Kidney (tissue), 14 donors: ENCODE measurements around the gene MAEA. TPM values are rescaled to one million over a fixed set of nuclear protein-coding genes. Genes with fewer than 3 reads are reported as not detected.

Experiments used
- DNase-seq, 5 donors: peaks; one replicate each; pipeline ENCODE4 v3.0.0-alpha.2; 2013 to 2020
- FAIRE-seq: peaks from 2 replicates; lab custom pipeline; 2012; peaks lifted over from hg19 to GRCh38; lab: Jason Lieb, UNC
- H3K27ac ChIP-seq, 2 donors: one replicate each; pipeline ENCODE4 v1.7.0; 2013; ENCODE audit warnings: low read depth in 2 of 2, low read length in 2 of 2, inconsistent platforms in 1 of 2
- H3K27me3 ChIP-seq: one replicate; pipeline ENCODE4 v1.7.1; 2013; ENCODE audit warnings: low read length, inconsistent platforms; ENCODE audit not compliant: control insufficient read depth, insufficient read depth
- H3K36me3 ChIP-seq, 3 donors: one replicate each; pipeline versions ENCODE4 v1.7.0 to v1.7.1; 2013; ENCODE audit warnings: low read length in 3 of 3, control low read depth in 1 of 3, inconsistent platforms in 1 of 3; ENCODE audit not compliant: insufficient read depth in 3 of 3, control insufficient read depth in 2 of 3
- H3K4me1 ChIP-seq, 3 donors: one replicate each; pipeline versions ENCODE4 v1.7.0 to v1.7.1; 2013; ENCODE audit warnings: low read length in 3 of 3, inconsistent platforms in 1 of 3, low read depth in 1 of 3; ENCODE audit not compliant: control insufficient read depth in 2 of 3, insufficient read depth in 2 of 3
- H3K4me3 ChIP-seq, 3 donors: one replicate each; pipeline versions ENCODE4 v1.7.0 to v1.8.1; 2013; ENCODE audit warnings: low read length in 3 of 3, control low read depth in 1 of 3, inconsistent platforms in 1 of 3
- H3K9ac ChIP-seq, 3 donors: one replicate each; pipeline versions ENCODE4 v1.7.0 to v1.7.1; 2013; ENCODE audit warnings: low read length in 3 of 3, control low read depth in 1 of 3, inconsistent platforms in 1 of 3
- H3K9me3 ChIP-seq, 3 donors: one replicate each; pipeline versions ENCODE4 v1.7.0 to v1.7.1; 2013; ENCODE audit warnings: low read length in 3 of 3, control low read depth in 1 of 3, inconsistent platforms in 1 of 3; ENCODE audit not compliant: control insufficient read depth in 2 of 3, insufficient read depth in 1 of 3
- intact Hi-C: fragments of 100-400 bp; cut with DNase I; formaldehyde crosslinking; loops from one replicate; pipeline ENCODE4 v1.11.1; 2022
- polyA plus RNA-seq: library from polyadenylated mRNA; stranded (reverse); fragments of 350-450 nt; fragmentation: Illumina TruSeq; extraction: RNeasy Lipid Tissue Mini Kit (QIAGEN cat#74804); gene quantifications from one replicate; pipeline ENCODE4 v1.2.3, GENCODE V29; 2014; ENCODE audit warnings: low read depth, low replicate concordance; ENCODE audit not compliant: insufficient read depth
- total RNA-seq: library from RNA; stranded (reverse); fragmentation: NEBNext Ultra II Directional; extraction: Animal tissue kit (Norgen Biotek cat#: 25700); gene quantifications from one replicate; pipeline ENCODE4 v1.2.1, GENCODE V29; 2021
- TF ChIP-seq, protein P1 (sequence below): IDR thresholded peaks from 3 replicates; pipeline ENCODE4 v1.5.1; 2012; ENCODE audit warnings: mild to moderate bottlenecking, moderate library complexity, borderline replicate concordance; ENCODE audit not compliant: insufficient read depth; ENCODE audit errors: extremely low read depth
- donor health status: control.
- donor health status: control.
- donor health status: control.
- donor health status: control.
- donor health status: control.
- donor health status: DM: yes; HTN: yes; CAD: no.
- donor health status: Normal renal cell carcinoma (clear cell type).

The MAEA gene
- total and polyA plus RNA-seq, 2 donors from 2014 or later = 65.0 to 75.2 TPM

- H3K4me1 ChIP-seq = peaks cover 0 to 37% (median 14%) of the 10 kb centered on the region in 3 donors
- FAIRE-seq (no peak), DNase-seq (peak in 2 of 5 donors; percentile 35 to 64)
- H3K27ac ChIP-seq = no peak overlapping the region
- H3K9ac ChIP-seq = no peak overlapping the region
- H3K4me3 ChIP-seq = no peak overlapping the region
- no peaks in the 10 kb centered on the region for H3K9me3 ChIP-seq
- TF ChIP-seq, protein P1, sequence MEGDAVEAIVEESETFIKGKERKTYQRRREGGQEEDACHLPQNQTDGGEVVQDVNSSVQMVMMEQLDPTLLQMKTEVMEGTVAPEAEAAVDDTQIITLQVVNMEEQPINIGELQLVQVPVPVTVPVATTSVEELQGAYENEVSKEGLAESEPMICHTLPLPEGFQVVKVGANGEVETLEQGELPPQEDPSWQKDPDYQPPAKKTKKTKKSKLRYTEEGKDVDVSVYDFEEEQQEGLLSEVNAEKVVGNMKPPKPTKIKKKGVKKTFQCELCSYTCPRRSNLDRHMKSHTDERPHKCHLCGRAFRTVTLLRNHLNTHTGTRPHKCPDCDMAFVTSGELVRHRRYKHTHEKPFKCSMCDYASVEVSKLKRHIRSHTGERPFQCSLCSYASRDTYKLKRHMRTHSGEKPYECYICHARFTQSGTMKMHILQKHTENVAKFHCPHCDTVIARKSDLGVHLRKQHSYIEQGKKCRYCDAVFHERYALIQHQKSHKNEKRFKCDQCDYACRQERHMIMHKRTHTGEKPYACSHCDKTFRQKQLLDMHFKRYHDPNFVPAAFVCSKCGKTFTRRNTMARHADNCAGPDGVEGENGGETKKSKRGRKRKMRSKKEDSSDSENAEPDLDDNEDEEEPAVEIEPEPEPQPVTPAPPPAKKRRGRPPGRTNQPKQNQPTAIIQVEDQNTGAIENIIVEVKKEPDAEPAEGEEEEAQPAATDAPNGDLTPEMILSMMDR = no peak
- intact Hi-C loops = no loop called here
- H3K36me3 ChIP-seq = peaks cover 0 to 20% (median 10%) of the 10 kb centered on the region in 3 donors
- H3K27me3 ChIP-seq = no peaks in the 10 kb centered on the region
These were observed 48.8 kb upstream of the MAEA start for GRCh38 chr4:1240721-1241465.

- Histone ChIP-seq H3K27me3 (no peaks in the 10 kb centered on the region), H3K36me3 (peaks cover 0 to 20% (median 10%) of the 10 kb centered on the region in 3 donors), H3K27ac (no peak overlapping the region), H3K4me3 (no peak overlapping the region), H3K4me1 (peaks cover 0 to 43% (median 17%) of the 10 kb centered on the region in 3 donors), H3K9ac (no peak overlapping the region), H3K9me3 (no peaks in the 10 kb centered on the region)
- FAIRE-seq (no peak), DNase-seq (peak in 2 of 5 donors; percentile 40 to 69)
- TF ChIP-seq, protein P1 = no peak
- intact Hi-C loops = no loop called here
These were observed 48.2 kb upstream of the MAEA start for GRCh38 chr4:1241466-1241935.

GRCh38 chr4:1241936-1242505 is 47.7 kb upstream of the MAEA start:
- FAIRE-seq (no peak), DNase-seq (peak in 1 of 5 donors; percentile 30)
- intact Hi-C loops = no loop called here

More at GRCh38 chr4:1241936-1242505, 47.7 kb upstream of the MAEA start:
- H3K4me1 ChIP-seq = peaks cover 2 to 48% (median 19%) of the 10 kb centered on the region in 3 donors
- H3K9me3 ChIP-seq = no peaks in the 10 kb centered on the region
- H3K36me3 ChIP-seq = peaks cover 0 to 15% (median 8%) of the 10 kb centered on the region in 3 donors
- TF ChIP-seq, protein P1 = no peak
- H3K27me3 ChIP-seq = no peaks in the 10 kb centered on the region
- no peak overlapping the region for H3K4me3 ChIP-seq
- H3K9ac ChIP-seq = no peak overlapping the region
- H3K27ac ChIP-seq = no peak overlapping the region
